Loucy (cell line): ENCODE results near the gene PLEKHG5.

Experiments
- H2AFZ ChIP-seq: fragments of 200-600 bp; sonication (generic); 2 replicates; pipeline ENCODE4 v1.6.0; 2016; ENCODE audit warnings: antibody characterized with exemption, mild to moderate bottlenecking, low read length, moderate library complexity
- H3F3A ChIP-seq: fragments of 200-600 bp; 2 replicates; pipeline ENCODE4 v1.6.0; 2016; ENCODE audit warnings: antibody characterized with exemption, low read depth, mild to moderate bottlenecking
- H3K27me3 ChIP-seq: fragments of 200-600 bp; sonication (generic); 2 replicates; pipeline ENCODE4 v1.6.1; 2014; ENCODE audit warnings: low read length, mild to moderate bottlenecking; ENCODE audit not compliant: insufficient read depth, poor library complexity, severe bottlenecking
- H3K36me3 ChIP-seq: fragments of 200-600 bp; sonication (generic); 2 replicates; pipeline ENCODE4 v1.6.1; 2016; ENCODE audit warnings: low read length; ENCODE audit not compliant: insufficient read depth
- H3K4me1 ChIP-seq: fragments of 200-600 bp; sonication (generic); 2 replicates; pipeline ENCODE4 v1.5.1; 2014; ENCODE audit warnings: low read length, mild to moderate bottlenecking; ENCODE audit not compliant: insufficient read depth, poor library complexity, severe bottlenecking
- H3K4me2 ChIP-seq: fragments of 200-600 bp; sonication (generic); 2 replicates; pipeline ENCODE4 v1.6.0; 2014; ENCODE audit warnings: antibody characterized with exemption, low read length, low read depth, mild to moderate bottlenecking; ENCODE audit not compliant: poor library complexity, severe bottlenecking
- H3K4me3 ChIP-seq: fragments of 200-600 bp; sonication (generic); 2 replicates; pipeline ENCODE4 v1.5.1; 2014; ENCODE audit warnings: low read length, mild to moderate bottlenecking, mixed read lengths; ENCODE audit not compliant: poor library complexity, severe bottlenecking
- H3K79me2 ChIP-seq: fragments of 200-600 bp; sonication (generic); 2 replicates; pipeline ENCODE4 v1.6.1; 2014; ENCODE audit warnings: low read length; ENCODE audit not compliant: insufficient read depth
- H3K9ac ChIP-seq: fragments of 200-600 bp; sonication (generic); 2 replicates; pipeline ENCODE4 v1.6.0; 2014; ENCODE audit warnings: mild to moderate bottlenecking, low read depth, low read length, moderate library complexity; ENCODE audit not compliant: poor library complexity, severe bottlenecking
- H3K9me2 ChIP-seq: fragments of 200-600 bp; sonication (generic); replicated peaks from 2 replicates; pipeline ENCODE4 v1.6.1; 2016; ENCODE audit warnings: low read depth, low read length, mixed read lengths
- H3K9me3 ChIP-seq: fragments of 200-600 bp; sonication (generic); 2 replicates; pipeline ENCODE4 v1.6.1; 2014; ENCODE audit warnings: mild to moderate bottlenecking, antibody characterized with exemption, low read length, low read depth; ENCODE audit not compliant: insufficient read depth
- H4K20me1 ChIP-seq: fragments of 200-600 bp; sonication (generic); 2 replicates; pipeline ENCODE4 v1.6.0; 2014; ENCODE audit warnings: antibody characterized with exemption, low read length, mild to moderate bottlenecking; ENCODE audit not compliant: insufficient read depth, poor library complexity, severe bottlenecking
- EZH2phosphoT487 ChIP-seq: fragments of 200-600 bp; IDR thresholded peaks from 2 replicates; pipeline ENCODE4 v1.6.1; 2018; ENCODE audit warnings: antibody characterized with exemption, mild to moderate bottlenecking, moderate library complexity, borderline replicate concordance
- TF ChIP-seq, protein P1 (sequence below): fragments of 200-600 bp; sonication (generic); conservative IDR thresholded peaks from 2 replicates; pipeline ENCODE4 v1.5.1; 2014; ENCODE audit warnings: mild to moderate bottlenecking, antibody characterized with exemption, low read length

PLEKHG5 gene

GRCh38 chr1:6471086-6471969 is 20.1 kb downstream of the PLEKHG5 start:
- no peaks in the 10 kb centered on the region for H3K79me2 ChIP-seq
- no peaks in the 10 kb centered on the region for H4K20me1 ChIP-seq
- H3K9me2 ChIP-seq: no peaks in the 10 kb centered on the region
- H3K4me2 ChIP-seq: no peak overlapping the region
- no peak overlapping the region for H3K4me3 ChIP-seq
- no peaks in the 10 kb centered on the region for H3K9me3 ChIP-seq
- H3K4me1 ChIP-seq: no peaks in the 10 kb centered on the region
- no peak overlapping the region for H3K9ac ChIP-seq
- no peak overlapping the region for H2AFZ ChIP-seq
- no peaks in the 10 kb centered on the region for H3K36me3 ChIP-seq
- no peaks in the 10 kb centered on the region for H3K27me3 ChIP-seq
- no peaks in the 10 kb centered on the region for H3F3A ChIP-seq
- TF ChIP-seq EZH2phosphoT487: no peak
- TF ChIP-seq, protein P1, sequence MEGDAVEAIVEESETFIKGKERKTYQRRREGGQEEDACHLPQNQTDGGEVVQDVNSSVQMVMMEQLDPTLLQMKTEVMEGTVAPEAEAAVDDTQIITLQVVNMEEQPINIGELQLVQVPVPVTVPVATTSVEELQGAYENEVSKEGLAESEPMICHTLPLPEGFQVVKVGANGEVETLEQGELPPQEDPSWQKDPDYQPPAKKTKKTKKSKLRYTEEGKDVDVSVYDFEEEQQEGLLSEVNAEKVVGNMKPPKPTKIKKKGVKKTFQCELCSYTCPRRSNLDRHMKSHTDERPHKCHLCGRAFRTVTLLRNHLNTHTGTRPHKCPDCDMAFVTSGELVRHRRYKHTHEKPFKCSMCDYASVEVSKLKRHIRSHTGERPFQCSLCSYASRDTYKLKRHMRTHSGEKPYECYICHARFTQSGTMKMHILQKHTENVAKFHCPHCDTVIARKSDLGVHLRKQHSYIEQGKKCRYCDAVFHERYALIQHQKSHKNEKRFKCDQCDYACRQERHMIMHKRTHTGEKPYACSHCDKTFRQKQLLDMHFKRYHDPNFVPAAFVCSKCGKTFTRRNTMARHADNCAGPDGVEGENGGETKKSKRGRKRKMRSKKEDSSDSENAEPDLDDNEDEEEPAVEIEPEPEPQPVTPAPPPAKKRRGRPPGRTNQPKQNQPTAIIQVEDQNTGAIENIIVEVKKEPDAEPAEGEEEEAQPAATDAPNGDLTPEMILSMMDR: no peak

DNA sequence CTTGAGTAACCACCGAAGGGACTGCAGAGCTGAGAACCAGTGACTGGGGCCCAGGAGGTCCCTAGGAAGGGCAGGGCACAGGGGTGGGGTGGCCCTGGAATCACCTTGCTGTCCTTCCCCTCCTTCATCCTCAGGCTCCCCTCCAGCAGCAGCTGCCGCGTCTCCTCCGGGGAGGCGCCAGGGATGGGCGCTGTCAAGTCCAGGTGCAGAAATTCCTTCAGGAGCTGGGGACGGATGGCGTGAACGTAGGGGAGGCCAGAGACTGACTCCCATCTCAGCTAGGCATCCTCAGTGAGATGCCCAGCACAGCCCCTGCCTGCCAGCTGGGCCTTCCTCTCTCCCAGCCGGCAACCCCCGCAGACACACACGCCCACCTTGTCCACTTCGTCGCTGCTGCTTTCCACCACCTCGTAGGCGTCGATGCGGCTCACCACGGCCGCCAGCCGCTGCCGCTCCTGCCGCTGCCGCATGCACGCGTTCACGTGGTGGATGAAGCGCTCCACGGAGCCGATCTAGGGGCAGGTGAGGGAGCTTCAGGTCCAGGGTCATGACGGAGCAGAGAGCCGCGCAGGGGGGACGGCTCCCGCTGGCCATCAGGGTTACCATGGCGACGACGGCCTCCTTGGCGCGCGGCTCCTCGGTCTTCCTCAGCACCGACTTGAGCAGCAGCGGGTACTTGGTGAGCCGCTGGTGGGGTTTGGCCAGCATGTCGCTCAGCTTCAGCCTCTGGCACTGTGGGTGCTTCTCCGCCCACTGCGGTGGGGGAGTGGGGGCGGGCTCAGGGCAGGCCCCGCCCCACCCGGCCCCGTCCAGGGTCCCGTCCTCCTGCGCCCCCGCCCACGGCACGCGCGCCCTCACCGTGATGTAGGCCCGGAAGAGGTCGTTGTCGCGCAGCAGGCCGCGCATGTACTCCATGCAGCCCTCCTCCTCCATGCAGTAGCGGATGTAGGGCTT is 21.1 kb downstream of the PLEKHG5 start:
- H3K27me3 ChIP-seq: no peaks in the 10 kb centered on the region
- TF ChIP-seq EZH2phosphoT487: no peak
- no peaks in the 10 kb centered on the region for H3K79me2 ChIP-seq
- H3K9ac ChIP-seq: no peak overlapping the region
- no peak overlapping the region for H3K4me2 ChIP-seq
- H4K20me1 ChIP-seq: no peaks in the 10 kb centered on the region
- no peaks in the 10 kb centered on the region for H3F3A ChIP-seq
- H3K4me1 ChIP-seq: no peaks in the 10 kb centered on the region
- H3K4me3 ChIP-seq: no peak overlapping the region
- H3K9me3 ChIP-seq: no peaks in the 10 kb centered on the region
- H3K36me3 ChIP-seq: no peaks in the 10 kb centered on the region
- no peaks in the 10 kb centered on the region for H3K9me2 ChIP-seq
- H2AFZ ChIP-seq: no peak overlapping the region

DNA sequence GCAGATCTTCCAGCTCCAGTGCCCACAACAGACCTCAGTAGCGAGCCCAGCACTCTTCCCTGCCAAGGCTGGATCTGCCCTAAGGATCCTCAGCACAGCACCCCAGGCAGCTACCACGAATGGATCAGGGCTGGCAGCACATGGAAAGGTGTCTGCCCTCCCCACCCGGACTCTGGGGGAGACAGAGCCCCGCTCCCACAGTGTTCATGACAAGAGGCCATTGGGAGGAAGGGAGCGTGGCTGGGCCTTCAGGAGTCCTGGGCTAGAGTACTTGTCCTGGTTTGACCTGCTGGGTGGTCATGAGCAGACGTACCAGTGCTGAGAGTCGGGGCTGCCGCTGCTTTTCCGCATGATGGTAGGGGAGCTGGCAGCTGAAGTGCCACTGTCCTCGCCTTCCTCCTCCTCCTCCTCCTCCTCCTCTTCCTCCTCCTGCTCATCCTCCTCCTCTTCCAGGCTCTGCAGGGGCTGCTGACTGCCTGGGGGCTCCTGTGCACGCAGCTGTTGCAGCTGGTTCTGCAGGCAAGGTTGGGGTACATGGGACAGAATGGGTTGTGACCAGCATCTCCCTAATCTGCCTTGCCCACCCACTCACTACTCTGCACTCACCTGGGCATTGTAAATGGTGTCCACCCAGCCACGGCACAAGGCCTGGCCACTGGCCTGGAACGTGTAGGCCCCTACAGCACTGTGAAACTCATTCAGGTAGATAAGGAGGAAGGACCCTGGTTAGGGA is 22.6 kb downstream of the PLEKHG5 start:
- no peak overlapping the region for H2AFZ ChIP-seq
- no peaks in the 10 kb centered on the region for H3K9me2 ChIP-seq
- TF ChIP-seq, protein P1: no peak
- TF ChIP-seq EZH2phosphoT487: no peak
- H3K9me3 ChIP-seq: no peaks in the 10 kb centered on the region
- H3K4me3 ChIP-seq: no peak overlapping the region
- no peak overlapping the region for H3K9ac ChIP-seq
- no peaks in the 10 kb centered on the region for H3F3A ChIP-seq
- H3K79me2 ChIP-seq: no peaks in the 10 kb centered on the region
- H3K27me3 ChIP-seq: no peaks in the 10 kb centered on the region
- H3K4me1 ChIP-seq: no peaks in the 10 kb centered on the region
- H3K4me2 ChIP-seq: no peak overlapping the region
- no peaks in the 10 kb centered on the region for H4K20me1 ChIP-seq
- no peaks in the 10 kb centered on the region for H3K36me3 ChIP-seq
